HG03159 (cell line): ENCODE measurements around the gene RNF175.
"Not testable (repeated sequence)": the region's sequence is repeated elsewhere in the genome, so short reads cannot be mapped to it uniquely, and the experiment has no call there.

Experiments used
- ATAC-seq: cut with Tn5 transposase; IDR thresholded peaks from one replicate; pipeline ENCODE4 v1.9.1; 2021; ENCODE audit warnings: mild to moderate bottlenecking, moderate library complexity; ENCODE audit not compliant: unreplicated experiment

RNF175 gene

DNA sequence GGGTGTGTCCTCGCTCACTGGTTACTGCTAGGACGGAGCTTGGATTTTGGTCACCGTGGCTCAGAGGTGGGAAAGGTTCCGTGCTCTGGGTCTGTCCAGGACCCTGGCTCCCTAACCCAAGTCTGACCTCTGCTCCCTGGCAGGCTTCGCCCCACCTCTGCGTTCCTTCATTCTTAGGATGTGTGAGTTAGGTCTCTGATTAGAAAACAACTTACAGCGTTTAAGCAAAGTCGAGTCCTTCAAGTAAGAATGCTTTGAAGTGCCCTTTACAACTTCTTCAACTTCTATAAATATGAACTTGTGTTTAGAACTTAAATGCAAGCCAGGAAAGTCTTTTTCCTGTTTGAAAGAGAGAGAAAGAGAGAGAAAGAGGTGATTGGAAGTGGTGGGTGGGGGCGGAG is 74.9 kb downstream of the RNF175 start:
- no peak for ATAC-seq

DNA sequence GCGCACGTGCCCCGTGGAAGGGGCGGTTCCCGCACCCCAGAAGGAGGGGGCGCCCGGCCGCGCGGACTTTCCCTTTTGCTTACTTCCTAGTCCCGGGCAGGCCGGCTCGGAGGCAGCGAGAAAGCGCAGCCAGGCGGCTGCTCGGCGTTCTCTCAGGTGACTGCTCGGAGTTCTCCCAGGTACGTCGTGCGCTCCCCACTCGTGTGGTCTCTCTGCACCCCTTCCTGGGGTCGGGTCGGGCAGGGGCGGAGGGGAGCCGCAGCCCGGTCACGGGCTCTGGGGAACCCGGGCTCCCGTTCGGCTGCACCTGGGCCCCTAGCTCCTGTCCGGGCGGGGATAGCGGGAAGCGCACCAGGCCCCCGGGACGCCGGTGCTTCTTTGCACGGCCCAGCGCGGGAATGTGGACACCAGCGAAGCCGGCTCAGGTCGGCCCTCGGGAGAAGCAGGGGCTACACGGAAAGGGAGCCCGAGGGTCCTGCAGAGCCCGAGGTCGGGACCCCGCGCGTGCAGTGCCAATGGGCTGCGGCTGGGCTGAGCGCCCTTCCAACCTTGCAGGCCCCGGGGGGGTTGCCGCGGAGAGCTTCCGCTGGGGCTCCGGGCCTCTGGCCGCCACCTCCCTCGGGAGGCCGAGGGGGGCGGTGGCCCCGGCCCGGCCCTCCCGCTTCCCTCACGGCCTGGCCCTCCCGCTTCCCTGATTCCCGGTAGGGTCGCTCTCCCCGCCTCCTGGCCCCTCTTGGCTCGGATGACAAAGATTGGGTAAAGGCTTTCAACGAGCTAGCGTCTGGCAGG is 75.4 kb downstream of the RNF175 start, which contains the start of gene TLR2:
TSS of gene TLR2 (plus strand) at position 99 of the 789 bp plus-strand sequence. CDS start 18,628 bp downstream, outside the sequence.
- peak; percentile 92 for ATAC-seq

DNA sequence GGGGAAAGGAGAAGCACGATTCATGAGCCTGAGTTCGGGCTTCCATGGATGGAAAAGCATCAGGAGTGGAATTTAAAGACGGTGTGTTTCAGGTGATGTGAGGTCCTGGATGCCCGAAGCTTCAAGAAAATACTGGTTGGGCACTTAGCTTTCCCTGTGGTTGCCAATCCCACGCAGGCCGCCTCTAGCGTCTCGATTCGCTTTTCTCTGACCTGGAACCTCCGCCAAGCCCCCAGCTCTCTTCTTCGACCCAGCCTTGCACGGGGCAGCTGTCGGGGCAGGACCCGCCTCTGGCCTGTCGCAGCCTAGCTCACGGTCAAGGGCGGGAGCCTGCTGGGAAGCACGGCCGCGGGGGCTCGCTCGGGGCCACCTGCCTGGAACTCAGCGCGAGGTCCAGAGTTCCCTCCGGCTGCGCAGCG is 76.1 kb downstream of the RNF175 start:
- no peak for ATAC-seq

- ATAC-seq = no peak
These were observed 80.3 kb downstream of the RNF175 start for GRCh38 chr4:153679486-153679885.

GRCh38 chr4:153676984-153677383 is 82.8 kb downstream of the RNF175 start:
- ATAC-seq = no peak

DNA sequence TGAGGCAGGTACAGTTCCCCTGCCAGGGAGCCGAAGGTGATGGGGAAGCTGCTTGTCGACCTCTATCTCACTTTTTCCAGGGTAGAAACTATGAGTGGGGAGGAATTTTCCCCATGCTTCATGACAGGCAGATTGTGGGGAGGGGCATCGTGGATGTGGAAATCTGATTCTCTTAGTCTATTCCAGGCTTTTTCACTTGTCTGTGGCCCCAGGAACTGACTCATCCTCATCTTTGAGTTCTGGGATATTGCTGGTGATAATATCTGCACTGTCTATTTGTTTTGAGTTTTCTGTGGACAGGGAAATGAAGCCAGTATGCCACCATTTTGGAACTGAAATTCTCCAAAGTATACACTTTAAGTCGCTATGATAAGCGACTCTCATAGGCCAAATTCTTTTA is 83.3 kb downstream of the RNF175 start:
- ATAC-seq = no peak

DNA sequence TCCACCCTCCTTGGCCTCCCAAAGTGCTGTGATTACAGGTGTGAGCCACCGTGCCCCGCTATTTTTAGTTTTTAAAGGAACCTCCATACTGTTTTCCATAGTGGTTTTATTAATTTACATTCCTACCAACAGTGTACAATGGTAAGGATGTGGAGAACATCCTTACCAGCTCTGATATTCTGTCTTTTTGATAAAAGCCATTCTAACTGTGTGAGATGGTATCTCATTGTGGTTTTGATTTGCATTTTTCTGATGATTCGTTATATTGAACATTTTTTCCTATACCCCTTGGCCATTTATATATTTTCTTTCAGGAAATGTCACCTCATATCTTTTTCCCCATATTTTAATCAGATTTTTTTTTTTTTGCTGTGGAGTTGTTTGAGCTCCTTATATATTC is 90.0 kb downstream of the RNF175 start:
- no peak for ATAC-seq

- no peak for ATAC-seq
These were observed 91.2 kb downstream of the RNF175 start for GRCh38 chr4:153668647-153669046.

GRCh38 chr4:153666505-153666904 is 93.3 kb downstream of the RNF175 start:
- not testable (repeated sequence) for ATAC-seq

GRCh38 chr4:153663667-153664066 is 96.2 kb downstream of the RNF175 start:
- ATAC-seq = no peak

DNA sequence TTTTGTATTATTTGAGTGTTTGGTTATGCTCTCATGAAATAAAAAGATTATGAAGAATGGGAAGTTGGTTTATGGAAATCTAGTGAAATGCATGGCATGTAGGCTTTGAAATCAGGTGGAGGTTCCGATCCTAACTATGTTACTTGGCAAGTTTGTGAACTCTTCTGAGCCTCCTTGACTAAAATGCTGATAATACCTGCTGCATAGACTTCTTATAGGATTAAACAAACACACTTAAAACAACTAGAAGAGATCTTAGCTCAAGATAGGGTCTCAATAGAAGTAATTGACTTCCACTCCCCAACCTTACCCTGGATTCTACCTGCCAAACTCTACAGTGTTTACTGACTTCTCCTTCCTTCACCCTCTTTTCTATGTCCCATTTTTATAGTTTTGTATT is 97.9 kb downstream of the RNF175 start:
- no peak for ATAC-seq

- no peak for ATAC-seq
These were observed 98.5 kb downstream of the RNF175 start for GRCh38 chr4:153661215-153661822.
